ENCODE data around the gene RNF14. TPM values are rescaled to one million over a fixed set of nuclear protein-coding genes. Genes with fewer than 3 reads are reported as not detected.
"Not testable (repeated sequence)": the region's sequence is repeated elsewhere in the genome, so short reads cannot be mapped to it uniquely, and the experiment has no call there.

The RNF14 gene
- total RNA-seq, 8 experiments from 2014 or later = 28.8 to 84.2 (median 51.6) TPM

DNA sequence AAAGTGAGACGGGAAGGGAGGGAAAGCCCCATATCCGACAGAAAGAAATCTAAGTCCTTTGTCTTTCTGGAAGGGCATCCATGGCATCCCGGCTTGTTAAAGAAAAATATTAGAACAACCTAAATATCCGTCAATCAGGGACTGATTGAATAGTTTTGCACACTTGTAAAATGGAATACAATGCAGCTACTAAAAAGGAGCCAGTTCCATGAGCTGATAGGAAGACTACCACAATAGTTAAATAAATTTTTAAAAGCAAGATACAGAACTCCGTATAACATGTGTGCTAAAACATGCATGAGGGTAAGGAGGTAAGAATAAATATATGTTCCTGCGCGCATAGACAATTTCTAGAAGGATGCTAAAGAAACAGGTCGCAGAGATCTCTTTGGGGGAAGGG is 56.7 kb downstream of the RNF14 start:
- Histone ChIP-seq H3K27ac (no peak overlapping the region), H3K4me3 (no peak overlapping the region), H3K4me1 (replicated peaks in 1 of 2) (peaks cover 0 to 4% of the 10 kb centered on the region in 2 donors)
- 79 to 96% (median 92%) methylated on average over 1 to 7 of the region's 8 CpGs for whole genome bisulfite sequencing, 10 experiments
- in situ Hi-C loops (cut with MboI; ENCODE audit: low pct_unique_long_range_greater_than_20kb in 2 of 9, low sequenced_read_pairs in 9 of 9, unreplicated experiment in 9 of 9) = no loop called here
- no peak for ATAC-seq (replicated peaks in 6 of 8)

DNA sequence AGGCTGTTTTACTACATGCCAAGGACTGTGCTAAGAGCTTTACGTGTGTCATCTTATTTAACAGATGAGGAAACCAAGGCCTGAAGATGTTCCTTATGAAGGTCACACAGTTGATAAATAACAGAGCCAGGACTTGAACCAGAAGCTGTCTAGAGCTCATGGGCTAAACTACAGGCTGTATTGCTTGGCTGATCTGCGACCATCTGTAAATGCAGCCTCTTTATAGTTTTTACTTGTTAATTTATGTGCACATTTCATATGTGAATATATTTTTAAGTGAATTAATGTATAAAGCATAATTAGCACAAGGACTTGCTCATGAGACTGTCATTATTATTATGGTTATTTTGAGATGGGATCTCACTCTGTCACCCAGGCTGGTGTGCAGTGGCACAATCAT is 63.2 kb downstream of the RNF14 start:
- no peak overlapping the region for H3K27ac ChIP-seq
- in situ Hi-C loops (cut with MboI; ENCODE audit: low pct_unique_long_range_greater_than_20kb in 2 of 9, low sequenced_read_pairs in 9 of 9, unreplicated experiment in 9 of 9) = no loop called here
- ATAC-seq (replicated peaks in 6 of 8) = peak in 1 of 8 experiments; percentile 88
- no peak overlapping the region for H3K4me3 ChIP-seq
- 25 to 100% (median 79%) methylated on average over 1 to 2 of the region's 2 CpGs; no CpG with 5 or more reads in 2 of the 10 experiments for WGBS, 10 experiments
- H3K4me1 ChIP-seq (replicated peaks in 1 of 2) = no peaks in the 10 kb centered on the region

DNA sequence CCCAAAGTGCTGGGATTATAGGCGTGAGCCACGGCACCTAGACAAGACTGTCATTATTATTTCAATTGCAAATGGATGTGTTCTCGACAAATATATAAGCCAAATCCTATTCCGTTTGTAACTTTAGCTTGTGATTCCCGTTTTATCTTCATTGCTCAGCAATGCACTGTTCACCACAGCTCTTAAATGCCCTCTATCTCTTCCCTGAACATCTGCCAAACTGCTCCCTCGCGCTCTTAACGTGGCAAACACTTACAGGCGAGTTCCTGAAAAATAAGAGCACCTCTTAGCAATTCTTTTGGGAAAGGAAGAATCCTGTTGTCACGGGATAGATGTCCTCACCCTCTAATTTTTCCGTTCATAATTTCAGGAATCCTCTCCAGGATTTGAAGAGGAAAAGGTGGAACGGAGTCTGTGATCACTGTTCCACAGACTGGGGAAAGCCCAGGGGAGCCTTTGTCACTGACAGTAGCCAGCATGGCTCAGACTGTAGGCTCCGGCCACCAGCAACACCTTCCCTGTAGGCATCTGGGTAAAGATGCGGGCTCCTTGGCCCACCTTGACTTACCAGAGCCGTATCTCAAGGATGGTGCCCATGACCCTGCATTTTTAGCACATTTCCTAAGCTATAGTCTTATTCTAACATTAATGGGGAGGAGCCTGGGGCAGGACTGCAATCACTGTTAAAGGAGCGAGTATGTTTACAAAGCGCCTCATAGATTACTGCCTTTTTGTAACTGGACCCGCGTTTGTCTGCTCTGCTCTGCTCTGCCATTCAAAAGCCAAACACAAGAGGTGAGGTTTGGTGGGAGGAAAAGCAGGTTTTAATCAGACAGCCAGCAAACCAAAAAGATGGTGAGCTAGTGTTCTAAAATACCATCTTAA is 64.1 kb downstream of the RNF14 start:
- in situ Hi-C loops (cut with MboI; ENCODE audit: low pct_unique_long_range_greater_than_20kb in 2 of 9, low sequenced_read_pairs in 9 of 9, unreplicated experiment in 9 of 9) = no loop called here
- ATAC-seq (replicated peaks in 6 of 8) = peak in 1 of 8 experiments; percentile 32
- Histone ChIP-seq H3K27ac (no peak overlapping the region), H3K4me1 (replicated peaks in 1 of 2) (no peaks in the 10 kb centered on the region), H3K4me3 (no peak overlapping the region)
- WGBS, 10 experiments = 49 to 100% (median 74%) methylated on average over 1 to 13 of the region's 19 CpGs

DNA sequence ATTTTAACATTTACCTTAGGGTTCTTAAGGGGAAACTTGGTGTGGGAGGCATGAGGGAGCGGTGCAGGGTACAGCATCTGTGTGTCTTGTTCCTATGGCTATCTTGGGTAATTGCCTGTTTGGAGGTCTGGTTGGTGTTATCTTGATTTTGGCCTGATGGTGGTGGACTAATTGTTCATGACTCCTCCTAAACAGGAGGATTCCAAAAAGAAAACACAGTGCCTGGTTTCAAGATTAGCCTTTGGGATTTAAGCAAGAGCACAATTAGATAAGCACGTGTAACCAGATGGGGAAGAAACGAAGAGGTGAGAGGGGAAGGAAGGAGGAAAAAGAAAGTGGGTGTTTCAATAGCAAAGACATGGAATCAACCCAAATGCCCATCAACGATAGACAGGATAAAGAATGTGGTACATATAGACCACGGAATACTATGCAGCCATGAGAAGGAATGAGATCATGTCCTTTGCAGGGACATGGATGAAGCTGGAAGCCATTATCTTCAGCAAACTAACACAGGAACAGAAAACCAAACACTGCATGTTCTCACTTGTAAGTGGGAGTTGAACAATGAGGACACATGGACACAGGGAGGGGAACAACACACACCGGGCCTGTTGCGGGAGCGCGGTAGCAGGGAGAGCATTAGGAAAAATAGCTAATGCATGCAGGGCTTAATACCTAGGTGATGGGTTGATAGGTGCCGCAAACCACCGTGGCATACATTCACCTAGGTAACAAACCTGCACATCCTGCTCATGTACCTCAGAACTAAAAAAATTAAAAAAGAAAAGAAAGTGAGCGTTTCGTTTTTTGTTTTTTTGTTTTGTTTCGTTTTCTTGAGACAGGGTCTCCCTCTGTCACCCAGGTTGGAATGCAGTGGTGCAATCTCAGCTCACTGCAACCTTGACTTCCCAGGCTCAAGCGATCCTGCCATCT is 65.0 kb downstream of the RNF14 start:
- H3K4me1 ChIP-seq (replicated peaks in 1 of 2); H3K27ac ChIP-seq; in situ Hi-C loops (cut with MboI; ENCODE audit: low pct_unique_long_range_greater_than_20kb in 2 of 9, low sequenced_read_pairs in 9 of 9, unreplicated experiment in 9 of 9); ATAC-seq (replicated peaks in 6 of 8); H3K4me3 ChIP-seq: not testable (repeated sequence)
- 55 to 100% (median 86%) methylated on average over 4 to 15 of the region's 15 CpGs for WGBS, 10 experiments

DNA sequence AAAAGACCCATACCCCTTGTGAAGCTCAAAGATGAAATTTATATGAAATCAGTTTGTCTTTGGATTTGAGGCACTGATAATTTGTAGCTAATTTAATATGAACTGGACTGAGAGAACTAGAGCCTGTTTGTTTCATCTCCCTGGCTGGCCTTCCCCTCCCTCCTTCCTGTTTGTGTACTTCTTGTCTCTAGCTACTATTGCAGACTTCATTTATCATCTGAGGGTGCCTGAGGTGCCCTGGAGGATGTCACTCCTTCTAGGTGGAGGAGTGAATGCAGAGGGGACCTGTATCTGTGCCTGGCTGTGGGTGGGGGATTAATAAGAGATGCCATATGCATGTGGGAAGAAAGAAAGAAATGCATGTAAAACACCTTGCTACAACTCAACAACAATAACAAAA is 66.1 kb downstream of the RNF14 start:
- ATAC-seq (replicated peaks in 6 of 8) = no peak
- in situ Hi-C loops (cut with MboI; ENCODE audit: low pct_unique_long_range_greater_than_20kb in 2 of 9, low sequenced_read_pairs in 9 of 9, unreplicated experiment in 9 of 9) = no loop called here
- no peak overlapping the region for H3K4me3 ChIP-seq

DNA sequence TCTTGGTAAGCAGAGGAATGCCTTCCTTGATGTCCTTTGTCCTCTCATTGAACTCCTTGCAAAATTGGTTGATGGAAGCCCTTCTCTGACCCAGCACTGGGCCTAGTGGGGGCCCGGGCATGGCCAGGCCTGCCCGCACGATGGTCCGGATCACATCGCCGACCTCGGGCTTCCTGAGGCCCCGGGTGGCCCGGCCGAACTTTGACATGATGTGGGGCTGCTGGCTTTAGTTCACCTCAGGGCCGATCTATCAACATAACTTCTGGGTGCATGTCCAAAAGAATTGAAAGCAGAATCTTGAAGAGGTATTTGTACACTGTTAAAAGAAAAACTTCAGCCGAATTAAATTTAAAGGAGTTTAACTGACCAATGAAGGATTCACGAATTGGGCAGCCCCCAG is 68.0 kb downstream of the RNF14 start:
- Histone ChIP-seq H3K27ac (no peak overlapping the region), H3K4me1 (replicated peaks in 1 of 2) (no peaks in the 10 kb centered on the region), H3K4me3 (no peak overlapping the region)
- ATAC-seq (replicated peaks in 6 of 8) = no peak
- in situ Hi-C loops (cut with MboI; ENCODE audit: low pct_unique_long_range_greater_than_20kb in 2 of 9, low sequenced_read_pairs in 9 of 9, unreplicated experiment in 9 of 9) = no loop called here
- WGBS, 10 experiments = 60 to 97% (median 80%) methylated on average over 1 to 12 of the region's 13 CpGs; no CpG with 5 or more reads in 1 of the 10 experiments

More for the DNA sequence above, 66.1 kb downstream of the RNF14 start:
- Histone ChIP-seq H3K27ac (no peak overlapping the region), H3K4me1 (replicated peaks in 1 of 2) (no peaks in the 10 kb centered on the region)

DNA sequence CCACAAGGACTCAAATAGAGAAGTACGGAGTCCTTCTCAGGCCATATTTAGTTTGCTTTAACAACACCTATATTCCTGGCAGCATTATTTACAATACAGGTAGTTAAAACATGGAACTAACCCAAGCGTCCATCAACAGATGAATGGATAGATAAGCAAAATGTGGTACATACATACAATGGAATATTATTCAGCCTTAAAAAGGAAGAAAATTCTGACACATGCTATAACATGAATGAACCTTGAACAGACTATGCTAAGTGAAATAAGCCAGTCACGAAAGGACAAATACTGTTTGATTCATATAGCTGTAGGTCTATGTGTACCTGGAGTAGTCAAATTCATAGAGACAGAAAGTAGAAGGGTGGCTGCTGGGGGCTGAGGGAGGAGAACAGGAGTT is 68.7 kb downstream of the RNF14 start:
- H3K4me1 ChIP-seq (replicated peaks in 1 of 2); in situ Hi-C loops (cut with MboI; ENCODE audit: low pct_unique_long_range_greater_than_20kb in 2 of 9, low sequenced_read_pairs in 9 of 9, unreplicated experiment in 9 of 9); ATAC-seq (replicated peaks in 6 of 8); H3K4me3 ChIP-seq; H3K27ac ChIP-seq: not testable (repeated sequence)
- 25 to 100% (median 88%) methylated on average over 1 to 3 of the region's 3 CpGs for WGBS, 10 experiments

DNA sequence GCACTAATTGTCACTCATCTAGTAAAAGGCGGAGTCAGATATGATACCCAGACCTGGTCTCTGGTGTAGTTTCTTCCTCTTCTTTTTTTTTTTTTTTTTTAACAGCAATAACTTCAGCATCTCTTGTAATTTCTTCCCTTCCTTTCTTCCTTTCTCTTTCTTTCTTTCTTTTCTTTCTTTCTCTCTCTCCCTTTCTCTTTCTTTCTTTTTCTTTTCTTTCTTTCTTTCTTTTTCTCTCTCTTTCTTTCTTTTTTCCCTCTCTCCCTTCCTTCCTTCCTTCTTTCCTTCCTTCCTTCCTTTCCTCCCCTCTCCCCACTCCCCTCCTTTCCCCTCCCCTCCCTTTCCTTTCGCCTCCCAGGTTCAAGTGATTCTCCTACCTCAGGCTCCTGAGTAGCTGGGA is 69.8 kb downstream of the RNF14 start:
- H3K4me3 ChIP-seq = no peak overlapping the region
- no peaks in the 10 kb centered on the region for H3K4me1 ChIP-seq (replicated peaks in 1 of 2)
- no peak overlapping the region for H3K27ac ChIP-seq
- in situ Hi-C loops (cut with MboI; ENCODE audit: low pct_unique_long_range_greater_than_20kb in 2 of 9, low sequenced_read_pairs in 9 of 9, unreplicated experiment in 9 of 9) = no loop called here
- ATAC-seq (replicated peaks in 6 of 8) = no peak
- 80 to 100% (median 97%) methylated on average over 1 of the region's 2 CpGs; no CpG with 5 or more reads in 4 of the 10 experiments for WGBS, 10 experiments

Other genes starting within 250 kb of the RNF14 start
- 10 to 100 TPM in 6 of 8 experiments, 1 to 10 TPM in 2; 1.1 to 29.4 (median 17.5) TPM for gene PCDH1, start 90.7 kb upstream of the RNF14 start, total RNA-seq
- gene DELE1, start 45.2 kb upstream of the RNF14 start, total RNA-seq = 10 to 100 TPM; 26.9 to 78.7 (median 39.9) TPM
- 10 to 100 TPM in 1 of 8 experiments, 1 to 10 TPM in 3, under 1 TPM in 4; 0.60 to 15.8 (median 0.93) TPM for gene PCDH12, start 10.9 kb upstream of the RNF14 start, total RNA-seq
- gene GNPDA1, start 43.9 kb downstream of the RNF14 start, total RNA-seq = 10 to 100 TPM; 26.6 to 93.3 (median 35.9) TPM
- 100 to 1,000 TPM in 3 of 8 experiments, 10 to 100 TPM in 5; 54.4 to 134 (median 84.0) TPM for gene NDFIP1, start 139.7 kb downstream of the RNF14 start, total RNA-seq